ENCODE data around the gene TSPEAR. TPM values are rescaled to one million over a fixed set of nuclear protein-coding genes. Genes with fewer than 3 reads are reported as not detected.

TSPEAR gene
- total and polyA plus RNA-seq, 9 of the 15 experiments (the other 6 are each of a cell fraction or from before 2014, with no cell fraction given): not detected

- FAIRE-seq (no peak), ATAC-seq (no peak), DNase-seq (ENCODE audit: extremely low read depth in 1 of 4, low spot score in 3 of 4) (no peak)
- no TSS peak for BruUV-seq (replicated peaks)
- Histone ChIP-seq H3K27ac (ENCODE audit: extremely low read depth, low read depth, low read length) (no peak overlapping the region), H3K4me1 (replicated peaks in 1 of 2; ENCODE audit: control insufficient read depth in 2 of 2, insufficient read depth in 2 of 2, low read length in 2 of 2) (peaks cover 0 to 16% of the 10 kb centered on the region in 2 experiments; a peak in 1 of 5 replicates), H3K4me2 (ENCODE audit: insufficient read depth, low read length) (no peak overlapping the region), H3K9ac (ENCODE audit: insufficient read depth in 1 of 2, low read depth in 2 of 2, low read length in 2 of 2) (no peak overlapping the region), H3K9me1 (ENCODE audit: control insufficient read depth, insufficient read depth, low read length) (no peaks in the 10 kb centered on the region), H3K36me3 (ENCODE audit: control insufficient read depth, insufficient read depth, low read length) (no peaks in the 10 kb centered on the region), H3K27me3 (ENCODE audit: control insufficient read depth in 2 of 2, insufficient read depth in 2 of 2, low read length in 2 of 2) (peaks cover 9 to 43% of the 10 kb centered on the region in 2 experiments; a peak in 4 of 5 replicates), H4K20me1 (replicated peaks; ENCODE audit: control insufficient read depth, insufficient read depth, low read length) (no peaks in the 10 kb centered on the region), H3K79me2 (ENCODE audit: control insufficient read depth, insufficient read depth, low read length) (no peaks in the 10 kb centered on the region), H2AFZ (ENCODE audit: low read depth, low read length) (no peak overlapping the region), H3K9me3 (replicated peaks; ENCODE audit: control insufficient read depth, insufficient read depth, low read depth, low read length) (no peaks in the 10 kb centered on the region; the same call in 1 of the 2 replicates), H3K4me3 (no peak overlapping the region)
- 0% methylated on average over 8 of the region's 8 CpGs for WGBS (ENCODE audit: insufficient coverage, low coverage, missing lambda C conversion rate)
- intact Hi-C loops (cut with micrococcal nuclease): no loop called here
- ChIA-PET POLR2A (interaction anchor here (0.6 kb wide), 1 partner anchor 11 kb away, joined by 3 read pairs; no protein-coding TSS in a partner anchor), CTCF (ENCODE audit: low intra/inter-chr PET ratio) (no interaction called here)
- TF ChIP-seq RBM14 (IDR thresholded peaks at IDR 0.05; ENCODE audit: borderline replicate concordance, insufficient read depth, low read depth, low read length): no peak
- TF ChIP-seq TAF1 (IDR thresholded peaks at IDR 0.05; ENCODE audit: control insufficient read depth, extremely low read depth, insufficient read depth, low read length, severe bottlenecking): no peak
- 0 out of 2 replicates have a peak, but pooled peaks have one; percentile 14 for TF ChIP-seq BHLHE40 (IDR thresholded peaks at IDR 0.05; ENCODE audit: low read length)
- no peak for TF ChIP-seq PPARD (CRISPR knock-in tag; IDR thresholded peaks at IDR 0.05)
- TF ChIP-seq, protein P1, sequence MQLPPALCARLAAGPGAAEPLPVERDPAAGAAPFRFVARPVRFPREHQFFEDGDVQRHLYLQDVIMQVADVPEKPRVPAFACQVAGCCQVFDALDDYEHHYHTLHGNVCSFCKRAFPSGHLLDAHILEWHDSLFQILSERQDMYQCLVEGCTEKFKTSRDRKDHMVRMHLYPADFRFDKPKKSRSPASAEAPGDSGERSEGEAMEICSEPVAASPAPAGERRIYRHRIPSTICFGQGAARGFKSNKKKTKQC (CRISPR knock-in tag; IDR thresholded peaks at IDR 0.05): no peak
- no peak for TF ChIP-seq ETS1 (conservative IDR thresholded peaks at IDR 0.05; ENCODE audit: control insufficient read depth, low read depth, low read length)
- no peak for TF ChIP-seq HDAC1 (IDR thresholded peaks at IDR 0.05)
- TF ChIP-seq NCOA2 (IDR thresholded peaks at IDR 0.05; ENCODE audit: partially characterized antibody in 2 of 2): no peak
- TF ChIP-seq RFX5 (IDR thresholded peaks at IDR 0.05; ENCODE audit: low read depth, low read length): no peak
- in situ Hi-C loops (cut with MboI): no loop called here
These were observed 107.5 kb downstream of the TSPEAR start for GRCh38 chr21:44603911-44604310.
